Kidney epithelial cell (primary cell): ENCODE data around the gene SMU1. TPM values are rescaled to one million over a fixed set of nuclear protein-coding genes. Genes with fewer than 3 reads are reported as not detected.

Experiments used
- DNase-seq: peaks from one replicate; pipeline ENCODE4 v3.0.0-alpha.2; 2010; ENCODE audit warnings: low read depth
- H3K27me3 ChIP-seq: 2 replicates; pipeline ENCODE4 v1.6.0; 2011; ENCODE audit warnings: low read length; ENCODE audit not compliant: control insufficient read depth, insufficient read depth
- H3K36me3 ChIP-seq: 2 replicates; pipeline ENCODE4 v1.5.1; 2011; ENCODE audit warnings: low read length; ENCODE audit not compliant: control insufficient read depth, insufficient read depth
- H3K4me3 ChIP-seq: 2 replicates; pipeline ENCODE4 v1.5.1; 2011; ENCODE audit warnings: low read depth, mild to moderate bottlenecking, control low read depth, low read length
- total RNA-seq: library from RNA; depleted of rRNA; stranded (reverse); fragments of >200 nt; gene quantifications from 2 replicates; pipeline ENCODE4 v1.2.3, GENCODE V29; 2015
- TF ChIP-seq, protein P1 (sequence below): IDR thresholded peaks from 2 replicates; pipeline ENCODE4 v1.5.1; 2011; ENCODE audit warnings: mild to moderate bottlenecking, moderate library complexity, low read length, control low read depth, inconsistent platforms; ENCODE audit not compliant: insufficient read depth, poor library complexity, severe bottlenecking

SMU1 gene
- total RNA-seq, 1 donor from 2014 or later = 18.9 TPM

DNA sequence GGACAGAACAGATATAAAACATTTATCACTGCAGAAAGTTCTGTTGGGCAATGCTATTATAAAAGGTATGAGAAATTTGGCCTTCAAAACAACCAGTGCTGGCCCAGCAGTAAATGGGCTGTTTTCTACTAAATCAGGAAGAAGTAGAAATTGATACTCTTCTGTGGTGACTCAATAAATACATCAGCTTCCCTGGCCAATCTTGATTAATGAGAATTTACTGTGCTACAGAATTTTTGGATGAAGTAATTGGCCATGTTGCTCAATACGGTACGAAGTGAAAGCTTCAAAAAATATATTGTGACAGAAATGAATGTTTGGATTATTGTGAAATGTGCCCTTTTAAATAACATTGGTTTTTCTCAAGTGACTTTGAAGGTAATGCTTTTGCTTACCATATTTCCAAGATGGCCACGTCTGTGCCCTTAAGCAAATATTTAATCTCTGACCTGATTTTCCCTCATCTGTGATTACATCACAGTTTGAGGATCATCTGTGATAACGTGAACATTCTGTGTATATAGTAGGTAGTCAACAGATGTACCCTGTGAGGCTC is 47.2 kb downstream of the SMU1 start:
- no peaks in the 10 kb centered on the region for H3K36me3 ChIP-seq
- no peak overlapping the region for H3K4me3 ChIP-seq
- no peaks in the 10 kb centered on the region for H3K27me3 ChIP-seq
- TF ChIP-seq, protein P1, sequence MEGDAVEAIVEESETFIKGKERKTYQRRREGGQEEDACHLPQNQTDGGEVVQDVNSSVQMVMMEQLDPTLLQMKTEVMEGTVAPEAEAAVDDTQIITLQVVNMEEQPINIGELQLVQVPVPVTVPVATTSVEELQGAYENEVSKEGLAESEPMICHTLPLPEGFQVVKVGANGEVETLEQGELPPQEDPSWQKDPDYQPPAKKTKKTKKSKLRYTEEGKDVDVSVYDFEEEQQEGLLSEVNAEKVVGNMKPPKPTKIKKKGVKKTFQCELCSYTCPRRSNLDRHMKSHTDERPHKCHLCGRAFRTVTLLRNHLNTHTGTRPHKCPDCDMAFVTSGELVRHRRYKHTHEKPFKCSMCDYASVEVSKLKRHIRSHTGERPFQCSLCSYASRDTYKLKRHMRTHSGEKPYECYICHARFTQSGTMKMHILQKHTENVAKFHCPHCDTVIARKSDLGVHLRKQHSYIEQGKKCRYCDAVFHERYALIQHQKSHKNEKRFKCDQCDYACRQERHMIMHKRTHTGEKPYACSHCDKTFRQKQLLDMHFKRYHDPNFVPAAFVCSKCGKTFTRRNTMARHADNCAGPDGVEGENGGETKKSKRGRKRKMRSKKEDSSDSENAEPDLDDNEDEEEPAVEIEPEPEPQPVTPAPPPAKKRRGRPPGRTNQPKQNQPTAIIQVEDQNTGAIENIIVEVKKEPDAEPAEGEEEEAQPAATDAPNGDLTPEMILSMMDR = no peak
- no peak for DNase-seq

DNA sequence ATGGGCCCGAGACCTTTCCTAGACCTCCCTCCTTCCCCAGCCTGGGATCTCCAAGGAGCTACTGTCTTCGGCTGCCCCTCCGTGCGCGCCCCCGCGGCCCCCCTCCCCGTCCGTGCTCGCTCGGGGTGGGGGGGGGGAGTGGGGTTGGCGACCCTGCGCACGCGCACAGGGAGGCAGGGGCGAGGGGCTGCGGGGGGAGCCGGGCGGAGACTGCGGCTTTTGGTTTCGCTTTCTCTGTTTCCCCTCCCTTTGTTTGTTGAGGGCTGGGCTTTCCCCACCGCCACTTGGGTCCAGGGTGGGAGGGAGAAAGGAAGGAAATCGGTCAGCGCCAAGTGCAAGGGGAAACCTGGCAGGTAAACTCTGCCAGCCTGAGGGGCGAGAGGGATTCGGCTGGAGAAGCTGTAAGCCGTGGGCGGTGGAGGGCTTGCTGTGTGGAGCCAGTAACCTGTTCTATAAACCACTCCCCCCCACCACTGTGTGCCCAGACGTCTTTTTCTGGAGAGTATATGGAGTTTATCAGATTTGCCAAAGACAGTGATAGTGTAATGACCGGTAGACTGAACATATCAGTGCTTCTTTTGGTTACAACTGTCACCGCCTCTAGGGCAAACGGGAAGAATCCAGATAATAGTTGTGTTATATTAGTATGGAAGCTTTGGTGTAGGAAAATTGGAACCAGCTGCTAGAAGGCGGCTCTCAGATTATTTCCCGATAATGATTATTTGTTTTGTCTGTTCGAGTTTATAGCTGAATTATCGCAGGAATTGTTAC is 50.7 kb downstream of the SMU1 start:
- H3K4me3 ChIP-seq = peak overlapping the region; percentile 98
- peak; percentile 19 for DNase-seq
- H3K36me3 ChIP-seq = no peaks in the 10 kb centered on the region
- TF ChIP-seq, protein P1 = no peak
- no peaks in the 10 kb centered on the region for H3K27me3 ChIP-seq

DNA sequence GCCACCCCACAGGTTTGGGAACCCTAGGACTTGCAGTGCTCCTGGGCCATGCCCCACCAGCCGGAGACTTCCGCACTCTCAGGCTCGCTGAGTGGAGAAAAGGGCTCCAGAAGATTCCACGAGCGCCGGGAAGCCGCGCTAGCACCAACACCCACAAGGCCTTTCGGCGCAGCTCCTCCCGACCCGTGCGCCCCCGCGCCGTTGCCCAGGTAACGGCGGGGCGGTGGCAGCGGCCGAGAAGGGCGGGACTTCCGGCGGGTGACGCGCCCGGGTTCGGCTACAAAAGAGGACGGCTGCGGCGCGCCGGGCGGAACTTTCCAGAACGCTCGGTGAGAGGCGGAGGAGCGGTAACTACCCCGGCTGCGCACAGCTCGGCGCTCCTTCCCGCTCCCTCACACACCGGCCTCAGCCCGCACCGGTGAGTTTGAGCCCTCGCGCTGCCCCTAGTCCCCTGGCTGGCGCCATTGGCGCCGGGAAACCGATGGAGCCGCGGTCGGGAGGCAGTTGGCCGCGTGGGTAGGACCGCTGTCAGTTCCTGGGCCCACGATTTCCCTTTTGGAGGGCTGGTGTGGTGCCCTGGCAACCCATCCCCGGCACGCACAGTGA is 51.4 kb downstream of the SMU1 start, which contains the start of gene DNAJA1:
DNAJA1 (plus strand) TSS at position 308 of the 606 bp plus-strand sequence. CDS start 1,212 bp downstream, outside the sequence.
- H3K36me3 ChIP-seq = no peaks in the 10 kb centered on the region
- TF ChIP-seq, protein P1 = no peak
- no peaks in the 10 kb centered on the region for H3K27me3 ChIP-seq
- H3K4me3 ChIP-seq = peak within 1 kb of the TSS; percentile 98
- peak; percentile 49 for DNase-seq

DNA sequence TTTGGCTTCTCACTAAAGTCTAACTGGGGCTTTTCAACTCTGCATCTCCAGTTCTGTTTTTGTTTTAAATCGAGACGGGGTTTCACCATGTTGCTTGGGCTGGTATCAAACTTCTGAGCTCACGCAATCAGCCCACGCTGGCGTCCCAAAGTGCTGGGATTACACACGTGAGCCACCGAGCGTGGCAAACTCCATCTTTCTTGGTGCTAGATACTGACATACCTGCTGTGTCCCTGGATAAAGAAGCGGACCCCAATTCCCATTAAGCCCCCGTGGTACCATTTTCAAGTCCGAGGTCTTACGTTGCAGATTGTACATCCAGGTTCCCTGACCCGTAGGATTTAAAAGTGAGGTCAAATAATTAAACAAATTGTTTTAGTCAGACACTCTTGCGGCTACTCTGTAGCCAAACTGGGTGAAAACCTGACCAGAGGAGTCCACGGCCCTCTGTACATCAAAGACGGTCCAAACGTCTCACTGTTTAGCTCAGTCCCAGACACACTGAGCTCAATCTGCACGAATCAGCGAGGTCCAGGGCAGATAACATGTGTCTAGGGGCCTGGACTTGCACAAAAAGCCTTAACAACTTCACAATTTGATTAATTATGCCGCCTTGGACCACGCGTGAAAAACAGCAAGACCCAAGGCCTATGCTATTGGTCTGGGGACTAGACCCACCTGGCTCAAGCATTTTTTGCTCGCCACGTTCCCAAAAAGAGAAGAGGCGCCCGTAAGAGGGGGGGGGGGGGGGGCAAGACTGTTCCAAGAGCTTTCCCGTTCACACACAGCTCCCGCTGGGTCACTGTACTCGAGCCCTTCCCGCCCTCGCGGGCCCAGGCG is 52.1 kb downstream of the SMU1 start:
- TF ChIP-seq, protein P1 = no peak
- DNase-seq = no peak
- H3K4me3 ChIP-seq = peak overlapping the region; percentile 98
- no peaks in the 10 kb centered on the region for H3K36me3 ChIP-seq
- H3K27me3 ChIP-seq = no peaks in the 10 kb centered on the region

DNA sequence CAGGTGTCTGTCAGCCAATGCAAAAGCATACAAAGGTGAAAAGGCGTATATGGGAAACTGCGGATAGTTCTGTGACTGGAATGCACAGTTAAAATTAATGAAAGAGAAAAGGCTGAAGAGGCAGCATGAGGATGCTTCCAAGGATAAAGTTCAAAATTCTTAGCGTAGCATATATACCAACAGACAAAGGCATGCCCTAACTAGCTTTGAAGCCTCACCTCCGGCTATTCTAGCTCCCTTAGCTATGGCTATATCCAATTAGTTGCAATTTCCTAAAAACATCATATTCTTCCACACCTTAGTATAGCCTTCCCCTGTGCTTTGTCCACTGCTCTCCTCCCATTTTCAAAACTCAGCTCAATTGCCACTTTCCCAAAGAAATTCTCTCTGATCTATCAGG is 52.8 kb downstream of the SMU1 start:
- Histone ChIP-seq H3K4me3 (peak overlapping the region; percentile 98), H3K27me3 (no peaks in the 10 kb centered on the region), H3K36me3 (no peaks in the 10 kb centered on the region)
- DNase-seq = no peak
- TF ChIP-seq, protein P1 = no peak
